Right lung (tissue), 5 donors: Measurements from ENCODE around the gene DCAF12. TPM values are rescaled to one million over a fixed set of nuclear protein-coding genes. Genes with fewer than 3 reads are reported as not detected.
"Not testable (repeated sequence)": the region's sequence is repeated elsewhere in the genome, so short reads cannot be mapped to it uniquely, and the experiment has no call there.

Source experiments
- DNase-seq, 2 donors: peaks; one replicate each; pipeline ENCODE4 v3.0.0-alpha.2; 2013
- polyA plus RNA-seq, 5 donors: library from polyadenylated mRNA; unstranded; fragments of 120-200 nt; gene quantifications; one replicate each; pipeline versions ENCODE4 v1.2.1 to v1.2.3, GENCODE V29; 2013; ENCODE audit warnings: inconsistent platforms in 1 of 5, low replicate concordance in 1 of 5; ENCODE audit not compliant: insufficient read length in 5 of 5, insufficient read depth in 1 of 5

DCAF12 gene
- polyA plus RNA-seq, 5 donors, result 57.7 to 70.1 (median 66.6) TPM

DNA sequence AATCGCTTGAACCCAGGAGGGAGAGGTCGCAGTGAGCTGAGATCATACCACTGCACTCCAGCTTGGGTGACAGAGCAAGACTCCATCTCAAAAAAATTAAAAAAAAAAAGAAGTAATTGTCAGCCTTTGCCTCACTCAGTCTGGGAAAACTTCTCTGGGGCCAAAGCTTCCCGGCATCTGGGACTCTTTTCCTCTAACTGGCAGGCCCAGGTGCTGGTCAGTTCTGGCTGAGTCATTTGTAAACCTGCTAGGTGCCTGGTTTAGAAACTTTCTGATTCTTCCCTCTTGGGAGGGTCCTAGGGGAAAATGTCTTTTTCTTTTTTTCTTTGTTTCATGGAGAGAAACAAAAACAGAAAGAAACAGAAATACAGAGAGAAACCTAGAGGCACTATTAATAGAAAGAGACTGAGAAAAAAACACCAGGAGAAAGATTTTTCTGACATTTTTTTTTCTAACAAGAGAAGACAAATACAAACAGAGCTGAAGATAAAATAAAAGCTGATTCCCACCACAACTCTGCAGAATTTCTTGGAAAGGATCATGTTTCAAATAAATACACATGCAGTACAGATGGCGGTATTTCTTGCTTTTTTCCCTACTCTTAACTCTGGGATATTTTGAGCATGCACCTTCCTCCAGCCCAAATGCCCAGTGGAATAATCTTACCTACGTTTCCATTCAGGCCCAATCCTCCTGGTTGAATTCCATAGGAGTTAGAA, 55.7 kb downstream of the DCAF12 start:
- DNase-seq, result no peak

DNA sequence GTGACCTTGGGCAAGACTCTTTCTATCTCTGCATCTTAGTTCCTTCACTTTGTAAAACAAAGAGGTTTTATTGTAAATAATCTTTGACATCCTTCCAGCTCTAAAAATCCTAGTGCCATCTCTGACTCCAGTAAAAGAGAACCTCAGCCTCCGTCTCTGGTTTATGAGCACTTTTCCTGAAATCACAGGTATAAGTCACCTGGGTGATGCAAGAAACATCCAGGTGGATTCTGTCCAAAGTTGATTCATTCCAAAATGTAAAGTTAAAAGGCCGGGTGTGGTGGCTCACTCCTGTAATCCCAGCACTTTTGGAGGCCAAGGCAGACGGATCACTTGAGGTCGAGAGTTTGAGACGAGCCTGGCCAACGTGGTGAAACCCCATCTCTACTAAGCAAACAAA, 56.7 kb downstream of the DCAF12 start:
- DNase-seq, result no peak

DNA sequence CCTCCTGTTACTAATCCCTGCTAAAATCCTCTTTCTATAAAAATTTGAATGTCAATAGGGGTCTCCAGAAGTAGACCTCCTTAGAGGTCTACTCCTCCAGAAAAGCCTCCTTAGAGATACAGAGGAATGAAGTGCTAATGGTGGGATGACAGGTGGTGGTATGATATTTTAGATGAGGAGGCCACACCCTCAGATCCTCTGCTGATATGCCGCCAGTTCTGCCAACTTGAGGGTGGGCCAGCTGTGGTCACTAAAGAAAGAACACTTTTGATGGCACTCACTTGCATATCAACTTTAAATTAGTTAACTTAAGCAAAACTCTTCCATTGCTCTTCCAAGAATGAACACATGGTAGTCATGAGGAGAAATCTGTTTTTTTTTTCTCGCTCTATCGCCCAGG, 61.0 kb downstream of the DCAF12 start:
- DNase-seq, result no peak

DNA sequence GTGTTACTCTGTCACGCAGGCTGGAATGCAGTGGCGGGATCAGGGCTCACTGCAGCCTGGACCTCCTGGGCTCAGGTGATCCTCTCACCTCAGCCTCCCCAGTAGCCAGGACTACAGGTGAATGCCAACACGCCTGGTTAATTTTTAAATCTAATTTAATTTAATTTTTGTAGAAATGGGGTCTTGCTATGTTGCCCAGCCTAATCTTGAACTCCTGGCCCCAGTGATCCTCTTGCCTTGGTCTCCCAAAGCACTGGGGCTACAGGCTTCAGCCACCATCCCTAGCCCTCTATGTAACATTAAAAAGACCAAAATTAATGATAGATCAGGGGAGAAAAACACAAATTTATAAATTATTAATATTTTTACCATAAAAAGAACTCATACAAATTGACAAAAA, 66.5 kb downstream of the DCAF12 start:
- DNase-seq, result no peak

DNA sequence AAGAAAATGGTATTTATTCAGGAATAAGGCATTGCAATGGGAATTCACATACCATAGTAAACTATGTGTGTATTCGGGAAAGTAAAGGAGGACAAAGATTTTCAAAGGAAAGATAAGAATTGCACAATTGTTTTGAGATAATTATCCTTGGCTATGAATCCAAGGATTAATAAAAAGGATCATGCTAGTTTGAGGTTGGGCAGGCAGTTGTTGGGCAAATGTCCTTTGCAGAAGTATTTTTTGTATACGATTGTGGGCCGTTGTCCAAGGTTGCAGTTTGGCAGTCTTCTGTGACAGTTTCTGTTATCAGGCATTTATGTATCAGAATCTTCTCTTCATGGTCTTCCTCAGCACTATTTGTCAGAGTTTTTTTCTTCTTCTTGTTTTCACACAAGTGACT, 67.2 kb downstream of the DCAF12 start:
- no peak for DNase-seq

DNA sequence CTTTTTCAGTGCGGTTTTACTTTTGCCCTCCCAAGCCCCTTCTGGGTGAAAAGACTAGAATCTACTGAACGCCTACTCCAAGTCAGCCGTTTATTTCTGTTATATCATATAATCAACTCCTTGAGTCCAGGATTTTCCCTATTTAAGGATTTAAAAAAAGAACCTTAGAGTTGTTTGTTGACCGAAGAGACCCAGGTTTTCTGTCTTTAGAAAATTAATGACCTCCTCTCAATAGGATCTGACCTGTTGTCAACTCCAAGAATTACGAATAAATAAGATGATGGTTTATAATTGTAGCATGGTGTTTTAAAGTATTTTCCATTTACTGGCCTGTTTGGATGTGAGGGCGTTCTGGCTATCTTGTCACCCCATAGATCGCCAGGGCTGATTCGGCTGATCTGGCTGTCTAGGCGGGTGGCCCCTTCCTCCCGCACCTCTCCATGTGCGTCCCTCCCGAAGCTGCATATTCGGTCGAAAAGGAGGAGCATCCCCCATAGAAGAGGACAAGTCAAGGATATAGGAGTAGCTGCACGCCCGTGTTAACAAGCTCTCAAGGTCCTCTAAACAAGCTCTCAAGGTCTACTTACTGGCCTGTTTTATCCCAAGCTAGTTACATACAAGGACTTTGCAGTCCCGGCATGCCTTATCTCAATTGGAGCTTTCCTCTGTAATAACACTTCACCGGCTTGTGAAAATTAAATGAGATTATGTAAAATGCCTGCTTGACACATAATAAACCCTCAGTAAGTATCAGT, 76.7 kb downstream of the DCAF12 start:
- no peak for DNase-seq

DNA sequence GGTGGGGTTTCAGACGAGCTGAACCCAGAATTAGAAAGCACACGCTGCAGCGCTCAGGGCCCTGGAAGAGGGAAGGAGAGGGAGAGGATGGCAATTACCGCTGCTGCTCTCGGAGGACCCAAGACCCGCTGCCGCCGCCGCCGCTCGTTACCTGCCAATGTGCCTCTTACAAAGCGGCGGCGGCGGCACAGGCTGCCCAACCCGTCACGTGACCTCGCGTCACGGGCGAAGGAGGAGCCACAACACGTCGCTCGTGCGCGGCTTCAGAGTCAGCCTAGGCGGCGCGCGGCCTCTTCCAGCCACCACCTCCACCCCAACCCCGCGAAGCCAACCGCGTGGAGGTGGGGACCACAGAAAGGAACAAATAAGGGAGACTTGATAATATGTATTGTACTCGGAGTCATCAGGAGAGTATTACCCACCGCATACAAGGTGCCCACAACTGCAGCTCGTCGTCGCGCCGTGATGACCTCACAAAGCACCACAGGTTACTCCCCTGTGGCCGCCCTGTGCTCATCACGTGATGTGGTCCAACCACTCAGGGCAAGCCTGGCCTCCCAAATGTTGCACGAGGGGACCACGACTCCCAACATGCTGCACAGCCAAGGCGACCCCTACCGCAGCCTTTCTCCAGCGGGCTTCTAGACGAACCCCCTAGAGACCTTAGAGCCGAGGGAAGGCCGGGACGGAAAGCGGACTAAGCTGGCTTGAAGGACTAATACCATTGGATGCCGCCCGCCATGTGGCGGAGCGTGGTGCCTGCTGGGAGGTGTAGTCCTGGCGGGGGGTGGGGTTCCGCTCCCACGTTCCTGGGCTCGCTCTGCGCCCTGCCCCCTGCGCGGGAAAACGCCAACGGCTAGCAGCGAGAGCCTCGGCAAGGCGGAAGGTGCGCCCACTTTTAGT, 77.5 kb downstream of the DCAF12 start, which contains the start of gene UBAP2:
Gene UBAP2 (minus strand): TSS at position 161 of the 903 bp plus-strand sequence. CDS start 31,739 bp downstream, outside the sequence.
- DNase-seq, result peak; percentile 99

DNA sequence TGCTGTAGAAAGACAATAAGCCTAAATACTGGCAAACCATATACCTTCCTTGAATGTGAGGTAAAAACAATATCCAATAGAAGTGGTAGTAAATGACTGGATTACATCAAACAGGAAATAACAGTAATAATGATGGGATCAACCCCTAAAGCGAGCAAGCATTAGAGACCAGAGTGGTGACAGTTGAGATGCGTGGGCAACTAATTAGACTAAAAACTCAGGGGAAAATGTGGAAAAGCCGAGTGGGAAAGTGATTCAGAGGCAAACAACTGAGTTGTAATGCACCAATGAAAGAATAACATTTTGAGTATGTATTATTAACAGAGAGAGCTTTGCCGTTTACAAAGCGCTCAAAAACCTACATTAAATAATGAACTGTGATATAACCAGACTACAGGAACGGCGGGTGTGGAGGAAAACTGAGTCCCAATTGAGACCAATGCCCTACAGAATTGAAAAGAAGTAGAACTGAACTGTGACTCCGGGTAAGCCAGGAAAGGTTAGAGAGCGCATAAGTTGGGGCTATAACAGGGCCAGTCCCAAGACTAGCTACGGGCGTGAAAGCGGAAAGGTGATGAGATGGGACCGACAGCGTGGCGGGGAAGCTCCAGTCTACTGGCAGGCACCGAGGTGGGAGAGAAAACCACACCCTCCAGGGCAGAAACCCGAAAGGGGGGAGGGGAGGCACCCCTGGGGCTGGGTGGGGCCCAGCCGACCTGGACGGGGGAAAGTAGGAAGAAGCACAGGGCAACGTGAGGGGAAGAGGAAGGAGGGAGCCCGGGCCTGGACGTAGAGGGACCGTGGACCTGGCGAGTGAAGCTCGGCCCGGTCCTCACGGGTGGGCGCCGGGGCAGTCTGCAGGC, 78.4 kb downstream of the DCAF12 start:
- no peak for DNase-seq

DNA sequence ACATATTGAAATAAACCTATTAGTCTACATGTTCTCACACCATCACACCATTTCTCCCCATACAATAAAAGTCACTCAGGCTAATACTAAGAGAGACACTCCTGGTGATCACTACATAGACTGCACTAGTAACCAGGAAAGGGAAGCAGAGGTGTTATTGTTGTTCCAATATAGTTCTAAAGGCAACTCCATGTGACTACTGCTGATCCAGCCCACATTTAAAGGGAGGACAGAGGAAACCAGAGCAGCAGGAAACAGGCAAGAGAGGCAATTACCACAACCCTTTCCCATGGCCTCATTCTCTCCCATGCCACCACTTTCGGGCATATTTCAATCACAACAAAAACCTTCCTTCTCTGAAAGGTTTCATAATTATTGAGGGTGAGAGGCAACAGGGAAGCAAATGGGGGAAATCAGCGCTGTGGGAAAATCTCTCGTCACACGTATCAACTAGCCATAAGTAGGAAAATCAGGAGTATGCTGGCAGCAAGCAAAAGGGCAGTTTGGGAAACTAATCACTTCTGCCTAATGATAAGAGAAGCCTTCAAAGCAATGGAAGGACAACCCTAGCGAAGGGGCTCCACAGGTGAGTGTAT, 79.6 kb downstream of the DCAF12 start:
- DNase-seq, result no peak

DNA sequence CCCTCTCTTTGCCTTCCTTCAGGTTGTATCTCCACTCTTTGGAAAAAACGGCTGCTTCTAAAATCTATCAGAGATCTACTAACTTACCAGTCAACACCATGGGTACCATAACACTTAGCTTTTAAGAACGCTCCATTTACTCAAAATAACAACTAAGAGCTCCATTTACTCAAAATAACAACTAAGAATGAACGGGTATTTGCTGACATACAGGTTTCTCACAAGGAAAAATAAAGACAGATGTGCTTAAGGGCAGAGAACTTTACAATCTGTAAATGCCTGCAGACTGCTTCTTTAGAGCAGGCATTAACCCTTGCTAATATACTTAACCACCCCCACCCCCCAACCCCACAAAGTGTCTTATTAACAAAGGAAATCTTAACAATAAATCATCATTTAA, 80.6 kb downstream of the DCAF12 start:
- no peak for DNase-seq

DNA sequence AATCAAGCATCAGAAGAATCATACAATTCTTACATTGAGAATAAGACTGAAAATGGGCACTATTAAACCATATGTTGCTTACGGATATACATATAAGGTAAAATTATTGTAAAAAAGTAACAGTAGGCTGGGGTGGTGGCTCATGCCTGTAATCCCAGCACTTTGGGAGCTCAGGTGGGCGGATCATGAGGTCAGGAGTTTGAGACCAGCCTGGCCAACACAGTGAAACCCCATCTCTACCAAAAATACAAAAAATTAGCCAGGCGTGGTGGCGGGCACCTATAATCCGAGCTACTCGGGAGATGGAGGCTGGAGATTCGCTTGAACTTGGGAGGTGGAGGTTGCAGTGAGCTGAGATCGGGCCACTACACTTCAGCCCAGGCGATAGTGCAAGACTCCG, 84.4 kb downstream of the DCAF12 start:
- not testable (repeated sequence) for DNase-seq

DNA sequence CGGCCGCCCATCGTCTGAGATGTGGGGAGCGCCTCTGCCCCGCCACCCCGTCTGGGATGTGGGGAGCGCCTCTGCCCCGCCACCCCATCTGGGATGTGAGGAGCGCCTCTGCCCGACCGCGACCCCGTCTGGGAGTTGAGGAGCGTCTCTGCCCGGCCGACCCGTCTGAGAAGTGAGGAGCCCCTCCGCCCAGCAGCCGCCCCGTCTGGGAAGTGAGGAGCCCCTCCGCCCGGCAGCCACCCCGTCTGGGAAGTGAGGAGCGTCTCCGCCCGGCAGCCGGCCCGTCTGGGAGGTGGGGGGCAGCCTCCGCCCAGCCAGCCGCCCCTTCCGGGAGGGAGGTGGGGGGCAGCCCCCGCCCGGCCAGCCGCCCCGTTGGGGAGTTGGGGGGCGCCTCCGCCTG, 87.6 kb downstream of the DCAF12 start:
- not testable (repeated sequence) for DNase-seq

DNA sequence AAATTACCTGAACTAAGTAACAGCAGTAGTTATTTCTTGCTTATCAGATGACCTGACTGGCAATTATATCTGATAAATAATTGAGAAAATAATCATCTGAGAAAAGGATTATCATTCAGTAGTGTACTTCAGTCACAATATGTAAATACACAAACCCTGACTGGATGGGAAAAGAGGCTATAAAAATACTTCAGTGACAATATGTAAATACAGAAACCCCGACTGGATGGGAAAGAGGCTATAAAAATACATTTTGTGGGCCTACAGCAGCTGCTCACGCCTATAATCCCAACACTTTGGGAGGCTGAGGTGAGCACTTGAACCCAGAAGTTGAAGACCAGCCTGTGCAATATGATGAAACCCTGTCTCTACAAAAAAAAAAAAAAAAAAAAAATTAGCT, 88.9 kb downstream of the DCAF12 start:
- no peak for DNase-seq

DNA sequence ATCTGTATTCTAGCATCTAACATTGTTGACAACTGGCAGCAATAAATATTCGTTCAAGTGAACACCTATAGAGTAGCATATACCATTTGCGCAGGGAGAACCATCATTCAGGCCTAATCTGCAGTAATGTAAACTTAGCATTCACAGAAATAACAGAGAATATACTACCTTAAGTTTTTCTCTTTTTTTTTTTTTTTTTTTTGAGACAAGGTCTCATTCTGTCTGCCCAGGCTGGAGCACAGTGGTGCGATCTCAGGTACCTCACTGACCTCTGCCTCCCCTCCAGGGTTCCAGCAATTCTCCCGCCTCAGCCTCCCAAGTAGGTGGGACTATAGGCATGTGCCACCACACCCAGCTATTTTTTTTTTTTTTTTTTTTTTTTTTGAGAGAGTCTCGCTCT, 89.9 kb downstream of the DCAF12 start:
- DNase-seq, result no peak

Other genes with a start within 250 kb of the DCAF12 start
- gene UBAP2, start 77.8 kb downstream of the DCAF12 start, polyA plus RNA-seq, result 10 to 100 TPM; 31.5 to 35.2 (median 33.6) TPM
- 10 to 100 TPM; 44.8 to 52.0 (median 48.4) TPM for gene UBAP1, start 52.3 kb upstream of the DCAF12 start, polyA plus RNA-seq
- 1 to 10 TPM; 4.2 to 6.7 (median 5.5) TPM for gene KIF24, start 202.6 kb upstream of the DCAF12 start, polyA plus RNA-seq
- 10 to 100 TPM; 18.0 to 28.0 (median 22.8) TPM for gene NUDT2, start 202.9 kb upstream of the DCAF12 start, polyA plus RNA-seq